DND-41 (cell line): Measurements from ENCODE around the gene MBTPS1.

Experiments used
- ATAC-seq: fragments of 200-7000 bp; cut with Tn5 transposase; 3 replicates; pipeline ENCODE4 v1.9.1; 2021; ENCODE audit warnings: low read depth; ENCODE audit not compliant: insufficient read depth
- DNase-seq: peaks from one replicate; pipeline ENCODE4 v3.0.0-alpha.2; 2020
- H2AFZ ChIP-seq: 2 replicates; pipeline ENCODE4 v1.6.0; 2012; ENCODE audit warnings: low read depth, low read length
- H3K27ac ChIP-seq: 2 replicates; pipeline ENCODE4 v1.5.1; 2012; ENCODE audit warnings: low read length, inconsistent platforms
- H3K27me3 ChIP-seq: fragments of 200-600 bp; sonication (generic); 2 replicates; pipeline ENCODE4 v1.6.0; 2012; ENCODE audit warnings: low read length, mild to moderate bottlenecking, inconsistent platforms; ENCODE audit not compliant: insufficient read depth, poor library complexity
- H3K36me3 ChIP-seq: 2 replicates; pipeline ENCODE4 v1.5.1; 2012; ENCODE audit warnings: low read length, inconsistent platforms; ENCODE audit not compliant: insufficient read depth
- H3K4me1 ChIP-seq: 2 replicates; pipeline ENCODE4 v1.5.1; 2012; ENCODE audit warnings: mild to moderate bottlenecking, low read length; ENCODE audit not compliant: insufficient read depth
- H3K4me2 ChIP-seq: 2 replicates; pipeline ENCODE4 v1.6.0; 2012; ENCODE audit warnings: mild to moderate bottlenecking, moderate library complexity, low read length, inconsistent platforms; ENCODE audit not compliant: insufficient read depth
- H3K4me3 ChIP-seq, 2 experiments: fragments of 200-600 bp in 1 of 2; shearing (Covaris generic) in 1 of 2; 2 replicates each; pipeline ENCODE4 v1.5.1; 2012 to 2016; ENCODE audit warnings: inconsistent platforms in 2 of 2, low read length in 2 of 2, mild to moderate bottlenecking in 2 of 2, low read depth in 1 of 2, moderate library complexity in 1 of 2
- H3K79me2 ChIP-seq: 2 replicates; pipeline ENCODE4 v1.6.0; 2012; ENCODE audit warnings: low read length, inconsistent platforms; ENCODE audit not compliant: insufficient read depth
- H3K9ac ChIP-seq: 2 replicates; pipeline ENCODE4 v1.6.0; 2012; ENCODE audit warnings: low read depth, mild to moderate bottlenecking, inconsistent platforms, low read length, moderate library complexity
- H3K9me3 ChIP-seq: 2 replicates; pipeline ENCODE4 v1.5.1; 2012; ENCODE audit warnings: low read length, moderate library complexity, mild to moderate bottlenecking, inconsistent platforms; ENCODE audit not compliant: insufficient read depth, severe bottlenecking
- H4K20me1 ChIP-seq: 2 replicates; pipeline ENCODE4 v1.6.0; 2012; ENCODE audit warnings: low read length; ENCODE audit not compliant: insufficient read depth
- EZH2 ChIP-seq: IDR thresholded peaks from 3 replicates; pipeline ENCODE4 v1.6.1; 2012; ENCODE audit warnings: borderline replicate concordance, low read depth, mild to moderate bottlenecking, moderate library complexity, low read length, inconsistent platforms; ENCODE audit not compliant: severe bottlenecking
- TF ChIP-seq, protein P1 (sequence below): IDR thresholded peaks from 2 replicates; pipeline ENCODE4 v1.5.1; 2012; ENCODE audit warnings: borderline replicate concordance, low read length, moderate library complexity, mild to moderate bottlenecking; ENCODE audit not compliant: poor library complexity, severe bottlenecking; ENCODE audit errors: extremely low read depth

MBTPS1 gene

DNA sequence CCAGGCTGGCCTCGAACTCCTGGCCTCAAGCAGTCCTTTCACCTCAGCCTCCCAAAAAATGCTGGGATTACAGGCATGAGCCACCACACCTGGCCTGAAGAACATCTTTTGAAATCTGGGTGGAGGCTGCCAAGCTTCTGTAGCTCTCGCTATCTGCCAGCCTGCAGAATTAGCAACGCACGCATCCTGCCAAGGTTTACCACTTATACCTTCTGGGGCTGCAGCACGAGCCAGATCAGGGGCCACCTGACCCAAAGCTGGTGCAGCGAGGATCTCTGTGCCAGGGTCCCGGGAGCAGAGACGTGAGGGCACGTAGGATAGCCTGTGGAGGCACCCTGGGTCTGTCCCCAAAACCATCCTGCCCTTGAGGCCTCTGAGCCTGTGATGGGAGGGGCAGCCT, 96.4 kb downstream of the MBTPS1 start:
- Histone ChIP-seq H4K20me1 (no peaks in the 10 kb centered on the region), H3K9ac (no peak overlapping the region), H3K4me2 (no peak overlapping the region), H2AFZ (no peak overlapping the region), H3K27me3 (no peaks in the 10 kb centered on the region), H3K4me3 (no peak overlapping the region), H3K36me3 (no peaks in the 10 kb centered on the region), H3K79me2 (no peaks in the 10 kb centered on the region), H3K27ac (no peak overlapping the region), H3K9me3 (peaks cover 12% of the 10 kb centered on the region), H3K4me1 (no peaks in the 10 kb centered on the region)
- DNase-seq (no peak), ATAC-seq (no peak)
- no peak for TF ChIP-seq EZH2
- TF ChIP-seq, protein P1, sequence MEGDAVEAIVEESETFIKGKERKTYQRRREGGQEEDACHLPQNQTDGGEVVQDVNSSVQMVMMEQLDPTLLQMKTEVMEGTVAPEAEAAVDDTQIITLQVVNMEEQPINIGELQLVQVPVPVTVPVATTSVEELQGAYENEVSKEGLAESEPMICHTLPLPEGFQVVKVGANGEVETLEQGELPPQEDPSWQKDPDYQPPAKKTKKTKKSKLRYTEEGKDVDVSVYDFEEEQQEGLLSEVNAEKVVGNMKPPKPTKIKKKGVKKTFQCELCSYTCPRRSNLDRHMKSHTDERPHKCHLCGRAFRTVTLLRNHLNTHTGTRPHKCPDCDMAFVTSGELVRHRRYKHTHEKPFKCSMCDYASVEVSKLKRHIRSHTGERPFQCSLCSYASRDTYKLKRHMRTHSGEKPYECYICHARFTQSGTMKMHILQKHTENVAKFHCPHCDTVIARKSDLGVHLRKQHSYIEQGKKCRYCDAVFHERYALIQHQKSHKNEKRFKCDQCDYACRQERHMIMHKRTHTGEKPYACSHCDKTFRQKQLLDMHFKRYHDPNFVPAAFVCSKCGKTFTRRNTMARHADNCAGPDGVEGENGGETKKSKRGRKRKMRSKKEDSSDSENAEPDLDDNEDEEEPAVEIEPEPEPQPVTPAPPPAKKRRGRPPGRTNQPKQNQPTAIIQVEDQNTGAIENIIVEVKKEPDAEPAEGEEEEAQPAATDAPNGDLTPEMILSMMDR, result no peak

DNA sequence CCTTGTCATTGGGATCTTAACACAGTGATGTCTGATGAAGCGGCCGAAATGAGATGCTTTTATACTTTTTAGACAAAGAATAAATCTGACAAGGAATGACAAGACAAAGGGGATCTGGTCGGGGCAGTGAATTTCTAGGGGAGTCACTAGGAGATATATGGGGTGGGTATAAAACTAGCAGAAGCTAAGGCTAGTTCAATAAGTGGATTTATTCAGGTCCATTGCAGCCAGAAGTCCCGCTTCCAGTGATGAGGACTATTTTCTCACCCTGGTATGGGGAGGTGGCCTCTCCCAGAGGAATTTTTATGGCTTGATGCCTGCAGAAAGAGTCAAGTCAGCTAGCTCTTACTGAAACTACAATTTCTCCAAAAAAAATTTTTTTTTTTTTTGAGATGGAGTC, 98.0 kb downstream of the MBTPS1 start:
- no peaks in the 10 kb centered on the region for H3K79me2 ChIP-seq
- H2AFZ ChIP-seq, result no peak overlapping the region
- peaks cover 12% of the 10 kb centered on the region for H3K9me3 ChIP-seq
- H3K9ac ChIP-seq, result no peak overlapping the region
- no peaks in the 10 kb centered on the region for H4K20me1 ChIP-seq
- H3K27ac ChIP-seq, result no peak overlapping the region
- H3K36me3 ChIP-seq, result no peaks in the 10 kb centered on the region
- ATAC-seq (no peak), DNase-seq (no peak)
- no peaks in the 10 kb centered on the region for H3K4me1 ChIP-seq
- H3K4me2 ChIP-seq, result no peak overlapping the region
- H3K4me3 ChIP-seq, result no peak overlapping the region
- no peaks in the 10 kb centered on the region for H3K27me3 ChIP-seq
- TF ChIP-seq EZH2, result no peak
- TF ChIP-seq, protein P1, result no peak

DNA sequence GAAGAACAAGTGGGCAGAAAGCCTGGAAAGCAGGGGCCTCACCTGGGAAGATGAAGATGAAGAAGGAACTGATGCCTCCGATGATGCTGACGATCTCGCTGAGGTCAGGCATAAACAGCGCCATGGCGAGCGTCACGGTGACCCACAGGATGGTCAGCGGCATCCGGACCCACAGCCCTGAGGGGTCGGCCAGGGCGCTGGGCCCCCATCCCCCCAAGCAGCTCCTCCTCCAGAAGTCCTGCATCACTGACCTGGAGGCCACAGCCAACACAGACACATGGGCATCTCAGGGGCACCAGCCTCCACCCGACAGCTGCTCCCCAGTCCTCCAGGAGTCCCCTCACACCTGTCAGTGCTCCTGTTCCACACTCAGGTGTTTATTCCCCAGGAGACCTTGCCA, 100.3 kb downstream of the MBTPS1 start:
- no peaks in the 10 kb centered on the region for H3K36me3 ChIP-seq
- H3K4me1 ChIP-seq, result no peaks in the 10 kb centered on the region
- H3K79me2 ChIP-seq, result no peaks in the 10 kb centered on the region
- no peak for TF ChIP-seq EZH2
- TF ChIP-seq, protein P1, result no peak
- H3K27ac ChIP-seq, result no peak overlapping the region
- DNase-seq (no peak), ATAC-seq (no peak)
- H3K9ac ChIP-seq, result no peak overlapping the region
- H3K4me3 ChIP-seq, result no peak overlapping the region
- no peak overlapping the region for H3K4me2 ChIP-seq
- no peaks in the 10 kb centered on the region for H4K20me1 ChIP-seq
- no peak overlapping the region for H2AFZ ChIP-seq
- H3K9me3 ChIP-seq, result peaks cover 9% of the 10 kb centered on the region
- peaks cover 3% of the 10 kb centered on the region for H3K27me3 ChIP-seq

DNA sequence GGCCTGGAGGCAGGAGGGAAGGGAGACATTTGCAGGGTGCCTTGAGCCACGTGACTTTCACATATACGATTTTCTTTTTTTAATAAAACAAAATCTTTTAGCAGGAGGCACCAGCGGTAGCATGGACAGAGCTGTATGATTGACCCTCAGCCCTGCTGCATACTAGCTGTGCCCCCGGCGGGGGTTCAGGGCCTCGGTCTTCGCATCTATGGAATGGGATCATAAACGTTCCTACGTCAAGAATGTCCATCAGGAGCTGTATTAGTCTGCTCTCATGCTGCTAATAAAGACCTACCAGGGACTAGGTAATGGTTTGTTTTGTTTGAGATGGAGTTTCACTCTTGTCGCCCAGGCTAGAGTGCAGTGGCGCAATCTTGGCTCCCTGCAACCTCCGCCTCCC, 101.3 kb downstream of the MBTPS1 start:
- H3K36me3 ChIP-seq, result no peaks in the 10 kb centered on the region
- peaks cover 3% of the 10 kb centered on the region for H3K27me3 ChIP-seq
- no peak overlapping the region for H3K4me3 ChIP-seq
- no peaks in the 10 kb centered on the region for H3K4me1 ChIP-seq
- peaks cover 4% of the 10 kb centered on the region for H3K9me3 ChIP-seq
- DNase-seq (no peak), ATAC-seq (no peak)
- no peak overlapping the region for H3K27ac ChIP-seq
- H2AFZ ChIP-seq, result no peak overlapping the region
- no peaks in the 10 kb centered on the region for H4K20me1 ChIP-seq
- no peak for TF ChIP-seq EZH2
- TF ChIP-seq, protein P1, result no peak
- H3K9ac ChIP-seq, result no peak overlapping the region
- no peaks in the 10 kb centered on the region for H3K79me2 ChIP-seq
- no peak overlapping the region for H3K4me2 ChIP-seq
